ENCODE results near the gene ZNF638.
A peak's percentile ranks its signal among the peaks of the same experiment; 100 is the strongest.

The ZNF638 gene
- total RNA-seq = 152 to 381 (median 207) reads per million in 9 experiments

- peak within 1 kb of the TSS; percentile 98 to 99 for H3K27ac Mint-ChIP-seq
- peaks cover 0 to 8% of the 10 kb centered on the region in 2 donors for H3K27me3 Mint-ChIP-seq
- peak within 1 kb of the TSS; percentile 93 to 100 for H3K4me3 Mint-ChIP-seq
- H3K4me1 Mint-ChIP-seq (ENCODE audit: low read depth in 2 of 2) = peaks cover 22 to 41% of the 10 kb centered on the region in 2 donors
- DNase-seq = peak; percentile 86 to 90 (median 88)
- no peaks in the 10 kb centered on the region for H3K9me3 Mint-ChIP-seq
- peak; percentile 92 for ATAC-seq (replicated peaks)
- peaks cover 32% of the 10 kb centered on the region for H3K36me3 Mint-ChIP-seq (ENCODE audit: insufficient read depth)
Measured at GRCh38 chr2:71331581-71332434, at the start of gene ZNF638. Gene ZNF638 (plus strand): TSS chr2:71331782. CDS start chr2:71348955, 17,173 bp downstream.

- Mint-ChIP-seq H3K4me1 (ENCODE audit: low read depth in 2 of 2) (peaks cover 6 to 9% of the 10 kb centered on the region in 2 donors), H3K9me3 (no peaks in the 10 kb centered on the region), H3K27ac (no peak overlapping the region), H3K4me3 (no peak overlapping the region), H3K27me3 (peaks cover 76 to 91% of the 10 kb centered on the region in 2 donors), H3K36me3 (ENCODE audit: insufficient read depth) (no peaks in the 10 kb centered on the region)
- no peak for ATAC-seq (replicated peaks)
- DNase-seq = no peak
Measured at GRCh38 chr2:71281950-71282349, 49.6 kb upstream of the ZNF638 start.

GRCh38 chr2:71282493-71282892, 49.1 kb upstream of the ZNF638 start:
- Mint-ChIP-seq H3K4me1 (ENCODE audit: low read depth in 2 of 2) (peaks cover 3 to 5% of the 10 kb centered on the region in 2 donors), H3K4me3 (no peak overlapping the region), H3K9me3 (no peaks in the 10 kb centered on the region), H3K27ac (no peak overlapping the region), H3K27me3 (peaks cover 72 to 90% of the 10 kb centered on the region in 2 donors), H3K36me3 (ENCODE audit: insufficient read depth) (no peaks in the 10 kb centered on the region)
- DNase-seq = no peak
- ATAC-seq (replicated peaks) = no peak

- DNase-seq (no peak), ATAC-seq (replicated peaks) (no peak)
- no peak overlapping the region for H3K4me3 Mint-ChIP-seq
- H3K4me1 Mint-ChIP-seq (ENCODE audit: low read depth in 2 of 2) = no peaks in the 10 kb centered on the region
- H3K27ac Mint-ChIP-seq = no peak overlapping the region
- no peaks in the 10 kb centered on the region for H3K9me3 Mint-ChIP-seq
- peaks cover 72 to 90% of the 10 kb centered on the region in 2 donors for H3K27me3 Mint-ChIP-seq
- no peaks in the 10 kb centered on the region for H3K36me3 Mint-ChIP-seq (ENCODE audit: insufficient read depth)
Measured at GRCh38 chr2:71283131-71283530, 48.5 kb upstream of the ZNF638 start.

GRCh38 chr2:71285706-71286105, 45.9 kb upstream of the ZNF638 start:
- Mint-ChIP-seq H3K9me3 (no peaks in the 10 kb centered on the region), H3K4me1 (ENCODE audit: low read depth in 2 of 2) (no peaks in the 10 kb centered on the region), H3K27me3 (peaks cover 59 to 65% of the 10 kb centered on the region in 2 donors), H3K36me3 (ENCODE audit: insufficient read depth) (no peaks in the 10 kb centered on the region), H3K27ac (no peak overlapping the region), H3K4me3 (no peak overlapping the region)
- DNase-seq (no peak), ATAC-seq (replicated peaks) (no peak)

- ATAC-seq (replicated peaks) (no peak), DNase-seq (no peak)
- peaks cover 28 to 29% of the 10 kb centered on the region in 2 donors for H3K27me3 Mint-ChIP-seq
- H3K27ac Mint-ChIP-seq = no peak overlapping the region
- no peaks in the 10 kb centered on the region for H3K4me1 Mint-ChIP-seq (ENCODE audit: low read depth in 2 of 2)
- H3K4me3 Mint-ChIP-seq = no peak overlapping the region
- H3K9me3 Mint-ChIP-seq = no peaks in the 10 kb centered on the region
- no peaks in the 10 kb centered on the region for H3K36me3 Mint-ChIP-seq (ENCODE audit: insufficient read depth)
Measured at GRCh38 chr2:71291398-71291797, 40.2 kb upstream of the ZNF638 start.

- ATAC-seq (replicated peaks) (no peak), DNase-seq (no peak)
- Mint-ChIP-seq H3K9me3 (no peaks in the 10 kb centered on the region), H3K4me1 (ENCODE audit: low read depth in 2 of 2) (no peaks in the 10 kb centered on the region), H3K27ac (no peak overlapping the region), H3K36me3 (ENCODE audit: insufficient read depth) (no peaks in the 10 kb centered on the region), H3K4me3 (no peak overlapping the region), H3K27me3 (peaks cover 26 to 29% of the 10 kb centered on the region in 2 donors)
Measured at GRCh38 chr2:71292159-71292558, 39.4 kb upstream of the ZNF638 start.

GRCh38 chr2:71298914-71299313, 32.7 kb upstream of the ZNF638 start:
- no peak overlapping the region for H3K27ac Mint-ChIP-seq
- ATAC-seq (replicated peaks) (no peak), DNase-seq (no peak)
- H3K36me3 Mint-ChIP-seq (ENCODE audit: insufficient read depth) = no peaks in the 10 kb centered on the region
- H3K9me3 Mint-ChIP-seq = no peaks in the 10 kb centered on the region
- H3K4me3 Mint-ChIP-seq = no peak overlapping the region
- H3K4me1 Mint-ChIP-seq (ENCODE audit: low read depth in 2 of 2) = no peaks in the 10 kb centered on the region
- H3K27me3 Mint-ChIP-seq = peaks cover 12 to 13% of the 10 kb centered on the region in 2 donors

- peak in 1 of 3 experiments; percentile 12 for DNase-seq
- Mint-ChIP-seq H3K27me3 (peaks cover 8 to 12% of the 10 kb centered on the region in 2 donors), H3K4me3 (no peak overlapping the region), H3K36me3 (ENCODE audit: insufficient read depth) (no peaks in the 10 kb centered on the region), H3K4me1 (ENCODE audit: low read depth in 2 of 2) (no peaks in the 10 kb centered on the region), H3K27ac (no peak overlapping the region), H3K9me3 (no peaks in the 10 kb centered on the region)
- ATAC-seq (replicated peaks) = no peak
Measured at GRCh38 chr2:71299507-71299906, 32.1 kb upstream of the ZNF638 start.

GRCh38 chr2:71303849-71304248, 27.7 kb upstream of the ZNF638 start:
- ATAC-seq (replicated peaks) (no peak), DNase-seq (no peak)
- H3K27me3 Mint-ChIP-seq = peaks cover 0 to 9% of the 10 kb centered on the region in 2 donors
- no peaks in the 10 kb centered on the region for H3K36me3 Mint-ChIP-seq (ENCODE audit: insufficient read depth)
- H3K9me3 Mint-ChIP-seq = no peaks in the 10 kb centered on the region
- H3K4me1 Mint-ChIP-seq (ENCODE audit: low read depth in 2 of 2) = no peaks in the 10 kb centered on the region
- no peak overlapping the region for H3K27ac Mint-ChIP-seq
- no peak overlapping the region for H3K4me3 Mint-ChIP-seq

- Mint-ChIP-seq H3K27ac (no peak overlapping the region), H3K4me3 (no peak overlapping the region), H3K9me3 (no peaks in the 10 kb centered on the region), H3K27me3 (peaks cover 0 to 9% of the 10 kb centered on the region in 2 donors), H3K4me1 (ENCODE audit: low read depth in 2 of 2) (no peaks in the 10 kb centered on the region), H3K36me3 (ENCODE audit: insufficient read depth) (no peaks in the 10 kb centered on the region)
- ATAC-seq (replicated peaks) = no peak
- DNase-seq = no peak
Measured at GRCh38 chr2:71306762-71307161, 24.8 kb upstream of the ZNF638 start.

GRCh38 chr2:71313016-71313766, 18.4 kb upstream of the ZNF638 start:
- Mint-ChIP-seq H3K4me3 (no peak overlapping the region), H3K27ac (no peak overlapping the region)
- ATAC-seq (replicated peaks) = no peak

GRCh38 chr2:71317060-71317459, 14.5 kb upstream of the ZNF638 start:
- ATAC-seq (replicated peaks) (no peak), DNase-seq (no peak)
- no peaks in the 10 kb centered on the region for H3K36me3 Mint-ChIP-seq (ENCODE audit: insufficient read depth)
- H3K9me3 Mint-ChIP-seq = peaks cover 10 to 23% of the 10 kb centered on the region in 2 donors
- H3K4me3 Mint-ChIP-seq = no peak overlapping the region
- no peaks in the 10 kb centered on the region for H3K4me1 Mint-ChIP-seq (ENCODE audit: low read depth in 2 of 2)
- H3K27me3 Mint-ChIP-seq = peaks cover 34 to 35% of the 10 kb centered on the region in 2 donors
- H3K27ac Mint-ChIP-seq = no peak overlapping the region

More at GRCh38 chr2:71313016-71313766, 18.4 kb upstream of the ZNF638 start:
- Mint-ChIP-seq H3K36me3 (ENCODE audit: insufficient read depth) (no peaks in the 10 kb centered on the region), H3K4me1 (ENCODE audit: low read depth in 2 of 2) (no peaks in the 10 kb centered on the region), H3K27me3 (peaks cover 11 to 18% of the 10 kb centered on the region in 2 donors), H3K9me3 (peaks cover 2 to 8% of the 10 kb centered on the region in 2 donors)
- DNase-seq = no peak
